NCI-H446 treated with DMSO at 0.1 percent for 48 hours (cell line): ENCODE measurements around the gene COPS8.
A peak's percentile ranks its signal among the peaks of the same experiment; 100 is the strongest.

Experiments
- DNase-seq: peaks from one replicate; lab custom pipeline; 2025; lab: John Stamatoyannopoulos, UW

COPS8 gene

DNA sequence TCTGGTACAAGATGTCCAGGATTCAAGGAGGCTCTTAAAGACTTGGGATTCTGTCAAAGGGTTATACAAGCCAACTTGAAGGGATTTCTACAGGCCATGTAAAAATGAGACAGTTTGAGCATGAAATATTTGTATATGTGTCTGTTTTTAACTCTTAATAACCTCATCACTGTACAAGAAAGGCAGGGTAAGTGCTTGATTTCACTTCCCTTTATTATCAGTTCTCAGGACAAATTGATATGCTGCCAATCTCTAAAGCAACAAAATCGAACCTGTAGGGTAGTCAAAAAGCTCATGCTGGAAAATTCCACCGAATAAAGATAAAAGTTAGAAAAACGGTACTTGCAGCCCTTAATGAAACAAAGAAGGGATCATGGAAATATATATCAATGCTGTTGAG, 14.1 kb downstream of the COPS8 start:
- DNase-seq: no peak

DNA sequence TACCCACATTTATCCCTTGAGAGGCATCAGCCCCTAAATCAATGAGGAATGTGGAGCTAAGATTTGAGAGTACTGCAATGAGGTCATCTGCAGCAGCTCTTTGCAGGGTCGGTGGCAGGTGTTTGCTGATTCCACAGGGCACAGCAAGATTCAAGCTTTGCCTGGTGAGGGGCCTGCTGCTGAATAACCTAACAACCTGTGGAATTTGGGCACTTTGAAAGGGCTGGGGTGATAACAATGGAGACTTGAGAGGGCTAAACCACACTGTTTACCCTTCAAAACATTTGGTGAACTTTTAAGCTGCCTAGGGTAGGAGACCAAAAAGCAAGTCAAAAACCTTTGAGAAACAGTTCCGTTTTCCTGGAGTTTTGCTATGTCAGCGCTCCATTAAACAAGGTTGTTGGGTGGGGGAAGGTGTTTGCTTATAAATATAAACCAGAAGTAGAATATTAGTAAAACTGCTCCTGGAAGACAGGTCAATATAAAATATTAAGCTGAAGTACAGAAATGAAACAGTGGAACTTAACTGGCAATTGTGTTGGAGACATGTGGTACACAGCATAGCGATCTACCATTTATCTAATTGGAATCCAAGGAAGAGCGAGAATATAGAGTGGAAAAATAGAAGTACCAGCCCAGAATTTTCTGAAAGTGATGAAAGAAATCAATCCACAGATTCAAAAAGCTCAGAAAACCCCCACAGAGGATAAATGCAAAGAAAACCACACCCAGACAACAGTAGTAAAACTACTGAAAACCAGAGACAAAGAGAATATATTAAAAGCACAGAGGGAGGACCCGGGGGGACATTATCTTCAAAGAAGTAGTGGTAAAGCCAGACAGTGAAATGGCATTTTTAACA, 15.7 kb downstream of the COPS8 start:
- DNase-seq: no peak

DNA sequence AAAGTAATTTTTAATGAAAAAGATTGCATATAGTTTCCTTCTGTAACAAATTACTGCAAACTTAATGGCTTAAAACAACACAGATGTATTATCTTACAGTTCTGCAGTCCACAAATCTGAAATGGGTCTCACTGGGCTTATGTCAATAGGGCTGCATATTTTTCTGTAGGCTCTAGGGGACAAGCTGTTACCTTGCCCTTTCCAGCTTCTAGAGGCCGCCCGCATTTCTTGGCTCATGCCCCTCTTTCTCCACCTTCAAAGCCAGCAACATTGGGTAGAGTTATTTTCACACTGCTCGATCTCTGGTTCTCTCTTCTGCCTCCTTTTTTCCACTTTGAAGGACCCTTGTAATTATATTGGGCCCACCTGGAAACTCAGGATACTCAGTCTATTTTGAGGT, 16.7 kb downstream of the COPS8 start:
- DNase-seq: no peak

DNA sequence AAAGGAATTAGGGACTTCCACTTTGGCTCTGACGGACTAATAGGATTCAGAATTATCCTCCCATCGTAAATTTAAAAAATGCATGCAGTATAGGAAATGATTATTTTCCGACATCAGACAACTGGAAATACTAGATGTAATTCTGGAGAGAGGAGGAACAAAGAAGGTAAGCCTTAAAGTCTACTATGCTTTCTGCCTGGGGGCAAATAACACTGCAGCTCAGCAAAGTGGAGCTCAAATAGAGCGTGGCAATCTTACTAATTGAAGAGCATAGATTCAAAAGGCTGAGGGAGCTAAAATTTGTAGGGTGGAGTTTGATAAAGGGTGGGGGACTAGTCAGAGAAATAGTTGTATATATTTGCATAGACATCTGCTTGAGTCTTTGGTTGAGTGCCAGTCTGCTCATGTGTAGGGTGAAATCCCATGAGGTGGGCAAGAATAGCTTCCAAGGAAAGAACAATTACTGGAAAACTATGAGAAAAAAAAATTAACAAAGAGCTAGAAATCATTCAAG, 23.8 kb downstream of the COPS8 start:
- DNase-seq: no peak

DNA sequence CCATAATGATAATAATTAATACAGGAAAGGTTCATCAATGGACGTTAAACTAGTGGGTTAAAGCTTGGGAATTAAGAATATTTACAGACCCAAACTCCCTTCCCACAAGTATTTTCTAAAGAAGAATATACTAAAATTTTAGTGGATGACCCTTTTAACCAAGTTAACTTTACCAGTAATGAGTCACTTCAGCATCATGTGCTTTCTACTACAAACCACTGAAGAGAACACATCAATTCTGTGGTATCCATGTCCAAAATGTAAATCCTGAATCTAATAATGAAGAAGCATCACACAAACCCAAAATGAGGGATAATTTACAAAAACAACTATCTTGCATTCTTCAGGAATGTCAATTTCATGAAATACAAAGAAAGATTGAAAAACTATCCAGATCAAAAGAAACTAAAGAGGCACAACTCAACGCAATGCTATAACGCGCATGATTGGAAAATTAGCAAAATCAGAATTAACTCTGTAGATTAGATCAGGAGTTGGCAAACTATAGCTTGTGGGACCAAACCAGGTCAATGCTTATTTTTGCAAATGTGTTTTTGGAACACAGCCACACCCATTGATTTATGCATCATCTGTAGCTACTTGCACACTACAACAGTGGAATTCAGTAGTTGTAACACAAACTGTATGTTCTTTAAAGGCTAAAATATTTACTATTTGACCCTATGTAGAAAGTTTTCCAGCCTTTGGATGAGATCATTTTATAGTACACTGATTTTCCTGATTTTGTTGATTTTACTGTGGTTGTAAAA, 27.5 kb downstream of the COPS8 start:
- DNase-seq: no peak

DNA sequence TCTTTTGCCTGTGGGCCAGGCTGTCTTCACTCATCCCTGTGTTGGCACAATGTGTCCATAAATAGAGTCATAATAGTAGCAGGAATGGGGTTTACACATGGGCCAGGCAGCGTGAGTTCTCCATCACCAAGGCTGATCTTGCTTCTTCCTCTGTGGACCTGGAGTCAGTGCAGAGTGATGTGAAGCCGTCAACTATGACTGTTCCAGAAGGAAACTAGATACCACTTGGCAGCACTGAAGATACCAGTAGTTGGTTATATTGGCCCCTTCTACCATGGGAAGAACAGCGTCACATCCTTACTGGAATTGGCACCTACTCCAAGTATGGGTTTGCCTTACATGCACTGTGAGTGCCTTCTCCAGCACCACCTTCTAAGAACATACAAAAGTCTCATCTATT, 30.2 kb downstream of the COPS8 start:
- DNase-seq: no peak

DNA sequence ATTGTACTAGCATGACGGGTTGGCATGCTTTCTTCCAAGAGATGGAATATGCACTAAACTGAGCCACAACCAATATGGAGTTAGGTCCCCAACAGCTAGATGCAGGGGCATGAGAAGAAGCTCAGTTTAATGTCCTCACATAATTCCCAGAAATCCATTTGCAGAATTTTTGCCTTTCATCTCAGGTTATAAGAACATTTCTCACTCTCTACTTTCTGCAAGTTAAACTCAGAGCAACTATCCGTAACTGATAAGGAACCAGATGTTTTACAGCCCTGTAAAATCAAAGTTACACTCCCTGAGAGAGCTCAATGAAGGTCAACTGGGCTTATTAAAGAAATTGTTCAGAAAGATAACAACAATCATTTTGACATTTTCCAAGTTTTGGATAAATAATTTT, 30.7 kb downstream of the COPS8 start:
- no peak for DNase-seq

DNA sequence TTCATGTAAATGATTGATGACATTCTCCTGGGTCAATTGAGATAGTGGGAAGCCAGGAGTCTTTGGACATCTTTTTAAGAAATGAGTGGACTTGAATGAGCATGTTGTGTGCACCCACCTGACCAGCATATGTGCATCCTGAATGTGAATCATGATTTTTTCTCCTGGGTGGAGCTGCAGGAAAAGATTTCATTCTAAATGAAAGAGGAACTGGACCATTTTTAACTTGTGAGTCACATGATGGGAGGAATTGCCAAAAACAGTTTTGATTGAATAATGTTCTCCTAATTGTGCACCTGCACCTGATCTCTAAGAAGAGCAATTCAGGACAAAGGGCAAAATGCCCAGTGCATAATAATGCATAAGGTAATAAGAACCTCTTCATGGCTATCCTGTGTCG, 32.3 kb downstream of the COPS8 start:
- DNase-seq: no peak

DNA sequence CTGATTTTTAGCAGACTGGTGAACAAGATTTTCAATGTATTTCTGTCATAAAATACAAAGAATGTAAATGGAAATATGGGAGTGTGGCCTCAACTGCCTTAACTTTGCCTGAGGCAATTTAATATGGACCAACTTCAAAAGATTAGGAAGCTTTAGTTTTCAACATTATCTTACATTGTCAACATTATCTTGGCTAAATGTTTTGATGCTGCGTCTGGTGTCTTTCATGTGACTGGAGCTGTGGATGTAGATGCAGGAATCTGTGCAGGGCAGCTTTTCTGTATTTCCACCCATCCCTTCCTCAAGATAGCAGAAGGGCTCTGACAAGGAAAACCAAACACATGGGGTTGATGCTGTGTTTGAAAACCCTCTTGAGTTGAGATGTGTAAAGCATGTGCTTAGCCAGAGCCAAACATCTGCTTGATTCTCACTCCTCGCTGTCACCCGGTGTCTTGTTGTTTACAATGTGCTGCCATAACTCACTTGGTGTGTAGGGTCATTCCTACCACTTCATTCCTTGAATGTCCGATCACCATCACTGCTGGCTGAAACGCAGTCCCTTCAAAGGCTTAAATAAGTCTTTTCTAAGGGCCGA, 33.0 kb downstream of the COPS8 start:
- no peak for DNase-seq

DNA sequence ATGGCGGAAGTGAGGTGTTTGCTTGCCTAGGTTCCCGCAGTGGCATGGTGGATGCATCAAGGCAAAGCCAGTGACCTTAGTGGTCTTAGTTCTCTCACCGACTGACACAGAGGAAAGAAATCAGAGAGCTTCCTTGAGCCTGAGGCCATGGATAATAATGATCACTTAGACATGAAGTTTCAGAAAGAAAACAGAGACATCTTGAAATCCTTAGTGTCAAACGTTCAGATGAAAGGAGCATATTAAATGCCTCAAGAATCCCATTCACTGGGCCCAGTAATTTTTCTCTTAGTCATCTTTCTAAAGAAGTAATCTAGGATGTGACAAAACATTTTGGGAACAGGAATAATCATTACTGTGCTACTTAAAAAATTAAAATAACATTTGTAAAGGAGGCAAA, 35.2 kb downstream of the COPS8 start:
- no peak for DNase-seq

DNA sequence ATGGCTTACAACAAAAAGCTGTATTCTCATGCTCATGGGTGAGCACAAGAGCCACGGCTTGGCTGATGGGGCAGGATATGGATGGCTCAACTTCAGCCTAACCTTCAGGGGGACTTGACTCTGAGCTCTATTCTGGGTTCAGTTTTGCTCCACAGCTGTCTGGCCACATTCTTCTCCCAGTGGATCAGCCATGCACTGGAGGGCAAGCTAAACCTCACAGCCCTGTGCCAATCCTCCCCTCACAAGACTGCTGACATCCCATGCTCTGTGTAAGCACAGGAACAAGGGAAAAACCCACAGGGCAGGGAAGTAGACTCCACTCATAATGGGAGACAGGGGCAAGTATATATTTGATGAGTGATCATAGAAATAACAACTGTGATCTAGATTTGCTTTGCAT, 35.6 kb downstream of the COPS8 start:
- no peak for DNase-seq

DNA sequence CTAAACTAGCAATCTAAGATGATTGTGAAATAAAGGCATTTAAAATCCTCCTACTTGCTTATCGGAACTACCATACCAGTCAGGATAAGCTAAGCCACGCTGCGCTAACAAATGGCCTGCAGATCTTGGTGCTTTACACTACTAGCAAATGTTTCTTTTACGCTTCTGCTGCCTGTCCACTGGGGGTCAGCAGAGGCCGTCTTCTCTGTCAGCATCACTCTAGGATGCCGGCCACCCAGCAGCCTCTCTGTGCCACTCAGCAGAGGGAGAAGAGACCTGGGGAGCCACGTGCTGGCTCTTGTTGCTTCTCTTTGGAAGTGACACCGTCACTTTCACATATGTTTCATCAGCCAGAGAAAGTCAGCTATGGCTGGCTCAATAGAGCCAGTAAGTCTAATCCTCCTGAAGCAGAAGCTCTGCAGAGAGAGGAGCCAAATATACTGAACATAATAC, 36.6 kb downstream of the COPS8 start:
- peak; percentile 43 for DNase-seq

DNA sequence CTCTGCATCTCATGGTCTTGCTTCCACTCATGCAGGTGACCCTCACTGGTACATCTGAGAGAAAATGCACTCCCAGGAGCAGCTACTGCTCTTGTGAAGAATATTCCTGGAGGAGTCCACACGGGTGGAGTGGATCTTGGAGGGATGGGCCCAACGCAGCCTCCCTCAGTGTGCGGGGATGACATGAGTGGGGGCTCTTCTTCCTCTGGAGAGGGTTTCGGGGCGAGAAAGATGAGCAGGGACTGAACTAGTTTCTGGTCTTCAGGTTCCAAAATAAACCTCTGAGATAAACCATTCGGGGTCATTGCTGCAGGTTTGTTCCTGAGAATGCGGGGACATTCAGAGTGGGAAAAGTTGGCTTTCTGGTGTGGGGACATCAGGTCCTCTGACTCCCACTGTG, 39.1 kb downstream of the COPS8 start:
- DNase-seq: no peak

DNA sequence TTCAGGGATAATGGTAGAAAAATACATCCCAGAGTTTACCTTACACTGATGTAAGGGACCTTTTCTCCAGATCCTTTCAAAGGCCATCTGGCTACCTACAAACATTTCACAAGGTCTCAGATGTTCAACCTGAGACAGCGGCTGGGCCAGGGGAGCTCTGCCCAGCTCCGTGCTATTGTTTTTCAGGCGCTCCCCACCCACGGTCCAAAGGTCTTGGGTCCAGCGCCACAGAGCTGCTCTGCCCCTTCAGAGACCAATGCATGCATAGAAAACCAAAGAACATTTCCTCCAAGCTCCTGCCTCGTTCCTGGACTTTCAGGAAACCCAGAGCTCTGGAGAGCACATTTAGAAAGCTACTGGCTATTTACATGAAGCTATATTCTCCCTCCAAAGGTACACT, 40.3 kb downstream of the COPS8 start:
- DNase-seq: no peak

DNA sequence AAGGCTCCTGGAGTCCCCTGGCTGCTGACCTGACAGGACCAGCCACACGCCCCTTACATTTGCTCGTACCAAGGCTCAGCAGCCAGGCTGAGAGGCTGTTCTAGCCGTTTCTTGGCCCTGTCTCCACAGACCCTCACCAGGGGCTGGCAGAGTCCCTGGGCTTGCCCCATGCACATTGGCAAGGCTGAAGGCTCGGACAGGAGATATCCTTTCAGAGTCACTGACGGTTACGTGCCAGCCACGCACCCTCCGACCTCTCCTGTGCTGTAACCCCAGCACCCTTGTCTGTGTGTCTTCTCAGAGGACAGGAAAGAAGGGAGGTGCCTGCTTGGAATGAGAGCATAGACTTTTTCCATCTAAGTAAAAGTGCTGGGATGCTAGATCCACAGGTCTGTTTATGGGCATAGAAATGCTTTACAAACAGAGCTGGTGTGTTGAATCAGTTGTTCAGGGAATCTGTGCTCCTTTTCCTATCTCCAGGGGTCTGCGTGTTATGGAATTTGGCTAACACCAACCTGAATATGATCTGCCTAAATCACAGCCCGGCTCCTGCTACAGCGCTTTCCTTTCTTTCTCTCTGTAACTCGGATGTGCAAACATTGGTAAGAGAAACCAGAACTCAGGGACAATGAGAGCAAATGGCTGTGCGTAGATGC, 41.0 kb downstream of the COPS8 start:
- no peak for DNase-seq

DNA sequence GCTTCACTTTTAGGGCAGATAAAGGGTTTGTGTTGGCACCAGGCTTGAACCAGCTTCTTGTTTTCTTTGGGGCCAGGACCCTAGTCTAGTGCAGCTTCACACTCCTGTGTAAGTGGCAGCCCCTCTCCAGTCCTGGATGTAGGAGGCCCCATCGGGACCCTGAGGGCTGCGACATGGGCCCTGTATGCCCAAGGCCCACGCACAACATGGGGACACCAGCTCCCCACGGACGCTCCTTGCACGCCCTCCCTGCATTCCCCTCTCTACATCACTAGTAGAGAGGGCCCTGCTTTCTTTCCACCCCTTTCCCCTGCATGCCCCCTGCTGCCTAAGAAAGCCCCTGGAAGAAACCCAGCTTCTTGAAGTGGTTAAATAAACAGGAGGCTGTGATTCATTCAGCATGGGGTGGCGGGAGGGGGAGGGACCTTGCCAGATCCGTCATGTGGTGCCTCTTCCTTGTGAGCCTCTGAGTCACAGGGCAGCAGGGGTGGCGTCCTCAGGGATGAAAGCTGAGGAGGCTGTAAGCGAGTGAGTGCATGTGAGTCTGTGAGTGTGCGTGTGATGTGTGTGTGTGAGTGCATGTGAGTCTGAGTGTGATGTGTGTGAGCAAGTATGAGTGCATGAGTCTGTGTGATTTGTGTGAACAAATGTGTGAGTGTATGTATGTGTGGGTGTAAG, 42.5 kb downstream of the COPS8 start:
- peak; percentile 26 for DNase-seq

DNA sequence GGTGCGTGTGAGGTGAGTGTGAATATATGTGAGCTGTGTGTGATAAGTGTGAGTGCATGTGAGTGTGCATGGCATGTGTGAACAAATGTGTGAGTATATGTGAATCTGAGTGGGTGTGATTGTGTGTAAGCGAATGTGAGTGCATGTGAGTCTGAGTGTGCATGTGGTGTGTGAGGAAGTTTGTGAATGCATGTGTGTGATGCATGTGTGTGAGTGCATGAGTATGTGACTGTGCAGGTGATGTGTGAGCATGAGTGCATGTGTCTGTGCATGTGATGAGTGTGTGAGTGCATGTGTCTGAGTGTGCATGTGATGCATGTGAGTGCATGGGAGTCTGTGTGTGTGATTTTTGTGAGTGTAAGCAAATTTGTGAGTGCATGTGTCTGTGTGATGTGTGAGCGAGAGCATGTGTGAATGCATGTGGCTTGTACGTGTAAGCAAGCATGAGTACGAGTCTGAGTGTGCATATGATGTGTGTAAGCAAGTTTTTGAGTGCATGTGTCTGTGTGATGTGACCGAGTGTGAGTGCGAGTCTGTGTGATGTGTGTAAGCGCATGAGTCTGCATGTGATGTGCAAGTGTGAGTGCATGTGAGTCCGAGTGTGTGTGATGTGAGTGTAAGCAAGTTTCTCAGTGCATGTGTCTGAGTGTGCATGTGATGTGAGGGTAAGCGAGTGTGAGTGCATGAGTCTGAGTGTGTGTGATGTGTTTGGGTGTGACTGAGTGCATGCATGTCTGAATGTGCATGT, 43.3 kb downstream of the COPS8 start:
- DNase-seq: no peak

DNA sequence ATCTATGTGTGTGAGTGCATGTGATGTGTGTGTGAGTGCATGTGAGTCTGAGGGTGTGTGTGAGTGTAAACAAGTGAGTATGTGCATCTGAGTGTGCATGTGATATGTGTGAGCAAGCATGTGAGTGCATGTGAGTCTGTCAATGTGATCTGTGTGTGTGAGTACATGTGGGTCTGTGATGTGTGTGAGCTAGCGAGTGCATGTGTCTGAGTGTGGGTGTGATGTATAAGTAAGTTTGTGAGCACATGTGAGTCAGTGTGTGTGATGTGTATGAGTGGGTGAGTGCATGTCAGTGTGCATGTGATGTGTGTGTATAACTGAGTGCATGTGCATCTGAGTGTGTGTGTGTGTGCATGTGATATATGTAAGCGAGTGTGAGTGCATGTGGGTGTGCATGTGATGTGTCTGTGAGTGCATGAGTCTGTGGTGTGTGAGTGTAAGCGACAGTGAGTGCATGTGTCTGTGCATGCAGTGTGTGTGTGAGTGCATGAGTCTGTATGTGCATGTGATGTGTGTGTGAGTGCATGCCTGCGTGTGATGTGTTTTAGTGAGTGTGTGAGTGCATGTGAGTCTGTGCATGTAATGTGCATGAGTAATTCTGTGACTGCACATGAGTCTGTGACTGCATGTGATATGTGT, 44.1 kb downstream of the COPS8 start:
- no peak for DNase-seq

DNA sequence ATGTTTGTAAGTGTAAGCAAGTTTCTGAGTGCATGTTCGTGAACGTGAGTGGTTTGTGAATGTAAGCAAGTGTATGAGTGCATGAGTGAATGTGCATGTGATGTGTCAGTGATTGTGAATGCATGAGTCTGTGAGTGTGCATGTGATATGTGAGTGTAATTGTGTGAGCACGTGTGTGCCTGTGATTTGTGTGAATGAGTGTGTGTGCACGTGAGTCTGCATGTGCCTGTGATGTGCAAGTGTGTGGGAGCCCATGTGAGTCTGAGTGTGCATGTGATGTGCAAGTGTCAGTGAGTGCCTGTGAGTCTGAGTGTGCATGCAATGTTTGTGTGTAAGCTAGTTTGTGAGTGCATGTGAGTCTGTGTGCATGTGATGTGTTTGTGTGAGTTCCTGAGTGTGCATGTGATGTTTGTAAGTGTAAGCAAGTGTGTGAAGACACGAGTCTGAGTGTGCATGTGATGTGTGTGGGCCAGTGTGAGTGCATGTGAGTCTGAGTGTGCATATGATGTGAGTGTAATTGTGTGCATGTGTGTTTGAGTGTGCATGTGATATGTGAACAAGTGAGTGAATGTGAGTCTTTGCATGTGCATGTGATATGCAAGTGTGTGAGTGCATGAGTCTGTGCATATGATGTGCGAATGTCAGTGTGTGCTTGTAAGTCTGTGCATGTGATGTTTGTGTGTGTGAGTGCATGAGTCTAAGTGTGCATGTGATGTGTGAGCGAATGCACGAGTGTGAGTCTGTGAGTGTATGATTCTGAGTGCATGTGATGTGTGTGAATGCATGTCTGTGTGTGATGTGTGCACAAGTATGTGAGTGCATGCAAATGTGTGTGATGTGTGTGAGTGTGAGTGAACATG, 45.1 kb downstream of the COPS8 start:
- DNase-seq: no peak
